ENCODE measurements around the gene LCE1D. TPM values are rescaled to one million over a fixed set of nuclear protein-coding genes. Genes with fewer than 3 reads are reported as not detected.

LCE1D gene
- total and polyA plus RNA-seq, 2 experiments from 2014 or later: not detected

DNA sequence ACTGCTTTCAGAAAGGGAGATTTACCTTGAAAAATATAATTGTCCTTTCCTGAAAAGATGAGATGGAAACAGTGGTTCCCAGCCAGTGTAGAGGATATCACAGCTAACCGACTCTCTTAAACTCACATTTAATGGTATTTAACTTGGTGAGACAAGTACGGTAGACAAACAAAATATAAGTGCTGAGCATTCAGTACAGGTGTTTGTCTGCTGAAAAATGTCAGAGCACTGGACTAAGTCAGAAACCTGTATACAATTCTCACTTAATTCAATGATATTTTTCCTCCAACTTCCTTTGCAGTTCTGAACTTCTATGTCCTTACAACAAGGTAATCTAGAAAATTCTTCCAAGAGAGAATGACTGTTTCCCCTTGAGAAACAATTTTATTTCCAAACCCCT is 15.2 kb downstream of the LCE1D start, which contains the start of gene LCE1B:
Gene LCE1B (plus strand): TSS at position 301 of the 400 bp plus-strand sequence. CDS start 476 bp downstream, outside the sequence.
- no peak within 1 kb of the TSS for H3K4me3 ChIP-seq
- H3K27me3 ChIP-seq: no peaks in the 10 kb centered on the region
- no peak within 1 kb of the TSS for H3K27ac ChIP-seq
- no peaks in the 10 kb centered on the region for H3K9me3 ChIP-seq (ENCODE audit: low read depth)
- H3K36me3 ChIP-seq: no peaks in the 10 kb centered on the region
- no peaks in the 10 kb centered on the region for H3K4me1 ChIP-seq (ENCODE audit: low read depth)
- DNase-seq (ENCODE audit: low read depth in 1 of 2, low spot score in 1 of 2): no peak
- TF ChIP-seq, protein P1, sequence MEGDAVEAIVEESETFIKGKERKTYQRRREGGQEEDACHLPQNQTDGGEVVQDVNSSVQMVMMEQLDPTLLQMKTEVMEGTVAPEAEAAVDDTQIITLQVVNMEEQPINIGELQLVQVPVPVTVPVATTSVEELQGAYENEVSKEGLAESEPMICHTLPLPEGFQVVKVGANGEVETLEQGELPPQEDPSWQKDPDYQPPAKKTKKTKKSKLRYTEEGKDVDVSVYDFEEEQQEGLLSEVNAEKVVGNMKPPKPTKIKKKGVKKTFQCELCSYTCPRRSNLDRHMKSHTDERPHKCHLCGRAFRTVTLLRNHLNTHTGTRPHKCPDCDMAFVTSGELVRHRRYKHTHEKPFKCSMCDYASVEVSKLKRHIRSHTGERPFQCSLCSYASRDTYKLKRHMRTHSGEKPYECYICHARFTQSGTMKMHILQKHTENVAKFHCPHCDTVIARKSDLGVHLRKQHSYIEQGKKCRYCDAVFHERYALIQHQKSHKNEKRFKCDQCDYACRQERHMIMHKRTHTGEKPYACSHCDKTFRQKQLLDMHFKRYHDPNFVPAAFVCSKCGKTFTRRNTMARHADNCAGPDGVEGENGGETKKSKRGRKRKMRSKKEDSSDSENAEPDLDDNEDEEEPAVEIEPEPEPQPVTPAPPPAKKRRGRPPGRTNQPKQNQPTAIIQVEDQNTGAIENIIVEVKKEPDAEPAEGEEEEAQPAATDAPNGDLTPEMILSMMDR (IDR thresholded peaks at IDR 0.05; ENCODE audit: low read depth, low read length): no peak

- H3K4me3 ChIP-seq: no peak overlapping the region
- TF ChIP-seq, protein P1 (IDR thresholded peaks at IDR 0.05; ENCODE audit: low read depth, low read length): no peak
- DNase-seq (ENCODE audit: low read depth in 1 of 2, low spot score in 1 of 2): no peak
- H3K4me1 ChIP-seq (ENCODE audit: low read depth): no peaks in the 10 kb centered on the region
- H3K9me3 ChIP-seq (ENCODE audit: low read depth): peaks cover 7% of the 10 kb centered on the region
- no peak overlapping the region for H3K27ac ChIP-seq
- no peaks in the 10 kb centered on the region for H3K36me3 ChIP-seq
- H3K27me3 ChIP-seq: no peaks in the 10 kb centered on the region
Observed at GRCh38 chr1:152817309-152817708, 20.8 kb downstream of the LCE1D start.

DNA sequence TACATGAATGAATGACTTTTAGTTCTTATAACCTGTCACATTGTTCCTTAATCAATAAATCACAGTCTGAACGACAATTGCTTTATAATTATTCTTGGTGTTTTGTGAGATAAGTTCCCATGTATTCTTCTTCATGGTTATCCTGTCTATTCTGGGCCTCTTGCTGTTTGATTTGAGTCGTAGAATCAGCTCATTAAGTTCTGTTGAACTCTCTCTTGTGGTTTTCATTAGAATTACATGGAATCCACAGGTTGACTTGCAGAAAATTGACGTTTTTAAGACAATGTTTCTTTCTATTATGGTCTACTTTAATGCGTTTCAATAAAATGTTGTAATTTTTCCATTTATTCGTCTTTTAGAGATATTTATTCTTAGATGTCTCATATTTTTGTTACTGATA is 26.8 kb downstream of the LCE1D start:
- TF ChIP-seq, protein P1 (IDR thresholded peaks at IDR 0.05; ENCODE audit: low read depth, low read length): no peak
- Histone ChIP-seq H3K4me3 (no peak overlapping the region), H3K27me3 (no peaks in the 10 kb centered on the region), H3K4me1 (ENCODE audit: low read depth) (no peaks in the 10 kb centered on the region), H3K36me3 (no peaks in the 10 kb centered on the region), H3K9me3 (ENCODE audit: low read depth) (peaks cover 2% of the 10 kb centered on the region), H3K27ac (no peak overlapping the region)
- DNase-seq (ENCODE audit: low read depth in 1 of 2, low spot score in 1 of 2): no peak

GRCh38 chr1:152824964-152825363 is 28.4 kb downstream of the LCE1D start:
- Histone ChIP-seq H3K4me1 (ENCODE audit: low read depth) (no peaks in the 10 kb centered on the region), H3K27ac (no peak overlapping the region), H3K27me3 (no peaks in the 10 kb centered on the region), H3K36me3 (no peaks in the 10 kb centered on the region), H3K9me3 (ENCODE audit: low read depth) (peaks cover 2% of the 10 kb centered on the region), H3K4me3 (no peak overlapping the region)
- TF ChIP-seq, protein P1 (IDR thresholded peaks at IDR 0.05; ENCODE audit: low read depth, low read length): no peak
- no peak for DNase-seq (ENCODE audit: low read depth in 1 of 2, low spot score in 1 of 2)

DNA sequence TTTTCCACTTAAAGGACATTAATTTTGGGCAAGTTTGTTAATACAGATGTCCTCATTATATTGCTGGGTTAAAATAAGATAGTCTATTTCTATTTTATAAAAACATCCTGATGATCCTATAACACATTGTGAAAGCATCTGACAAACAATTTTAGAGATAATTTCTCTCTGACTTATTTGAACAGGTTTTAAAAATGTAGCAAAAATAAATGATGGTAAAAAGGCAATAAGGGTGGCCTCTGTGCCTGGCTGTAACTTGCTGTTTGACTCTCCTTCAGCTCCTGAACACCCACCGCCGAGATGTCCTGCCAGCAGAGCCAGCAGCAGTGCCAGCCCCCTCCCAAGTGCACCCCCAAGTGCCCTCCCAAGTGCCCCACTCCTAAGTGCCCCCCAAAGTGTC is 30.7 kb downstream of the LCE1D start, which contains the start of gene LCE1A:
Gene LCE1A (plus strand): TSS at position 301 of the 400 bp plus-strand sequence. CDS start 0 bp downstream, at position 301.
- H3K4me3 ChIP-seq: no peak within 1 kb of the TSS
- peaks cover 2% of the 10 kb centered on the region for H3K9me3 ChIP-seq (ENCODE audit: low read depth)
- no peaks in the 10 kb centered on the region for H3K4me1 ChIP-seq (ENCODE audit: low read depth)
- no peaks in the 10 kb centered on the region for H3K27me3 ChIP-seq
- H3K27ac ChIP-seq: no peak within 1 kb of the TSS
- DNase-seq (ENCODE audit: low read depth in 1 of 2, low spot score in 1 of 2): no peak
- TF ChIP-seq, protein P1 (IDR thresholded peaks at IDR 0.05; ENCODE audit: low read depth, low read length): no peak
- H3K36me3 ChIP-seq: no peaks in the 10 kb centered on the region
